NOMO-1 treated with DMSO at 0.1 percent for 48 hours (cell line): ENCODE measurements around the gene MGAT4B.

Experiments used
- DNase-seq: peaks from one replicate; lab custom pipeline; 2025; ENCODE audit not compliant: unreplicated experiment; lab: John Stamatoyannopoulos, UW

The MGAT4B gene

DNA sequence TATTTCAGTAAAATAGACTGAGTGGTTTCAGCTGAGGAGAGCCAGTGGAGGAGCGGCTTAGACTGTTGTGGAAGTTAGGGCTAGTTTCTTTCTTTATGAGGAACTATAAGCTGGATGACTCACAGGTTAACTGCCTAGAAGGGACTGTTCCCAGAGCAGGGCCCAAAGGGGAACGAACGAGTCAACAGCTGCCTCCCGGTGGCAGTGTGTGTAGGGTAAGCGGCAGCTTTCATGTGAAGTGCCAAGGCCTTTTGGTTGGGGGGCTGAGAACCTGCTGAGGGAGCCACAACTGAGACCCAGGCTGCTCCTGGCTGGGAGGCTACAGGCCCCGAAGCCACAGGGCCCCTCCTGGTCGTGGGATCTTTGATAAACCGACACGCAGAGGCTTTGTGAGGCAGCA, 21.0 kb upstream of the MGAT4B start:
- DNase-seq, result peak; percentile 97

DNA sequence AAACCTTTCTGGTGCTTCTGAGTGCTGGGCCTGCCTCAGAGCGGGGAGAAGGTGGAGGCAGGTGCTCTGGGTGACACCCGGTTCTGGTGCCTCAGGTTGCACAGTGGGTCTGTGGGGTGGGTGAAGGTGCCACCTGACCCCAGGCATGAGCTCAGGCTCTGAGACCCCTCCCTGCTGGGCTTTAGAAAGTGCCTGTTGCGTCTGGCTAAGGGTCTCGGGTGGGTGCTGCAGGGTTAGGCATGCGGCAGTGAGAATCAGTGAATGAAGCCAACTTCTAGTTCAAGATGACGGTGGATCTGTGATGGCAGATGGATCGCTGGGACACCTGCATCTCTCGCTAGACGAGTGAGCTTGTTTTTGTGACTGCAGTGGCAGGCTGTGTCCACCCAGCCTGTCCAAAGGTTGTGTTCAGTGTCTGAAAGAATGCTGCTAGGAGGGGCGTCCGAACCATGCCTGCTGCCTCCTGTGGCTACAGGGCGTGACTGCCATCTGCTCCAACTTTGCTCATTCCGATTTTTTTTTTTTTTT, 19.1 kb upstream of the MGAT4B start:
- DNase-seq, result no peak

DNA sequence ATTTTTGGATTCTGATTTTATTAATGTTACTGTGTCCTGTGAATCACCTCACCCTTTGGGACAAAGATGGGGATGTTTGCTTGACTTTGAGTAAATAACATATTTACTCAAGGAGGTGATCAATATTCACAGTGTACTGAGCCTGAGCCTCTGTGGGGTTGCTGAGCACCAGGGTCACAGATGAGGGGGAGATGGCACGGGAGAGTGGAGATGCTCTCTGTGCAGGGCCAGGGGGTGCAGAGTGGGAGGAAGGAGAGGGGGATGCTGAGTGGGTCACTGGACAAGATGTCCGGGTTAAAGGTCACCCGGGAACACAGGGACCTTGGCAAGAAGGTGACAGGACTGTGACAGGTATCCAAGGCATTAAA, 18.1 kb upstream of the MGAT4B start:
- no peak for DNase-seq

DNA sequence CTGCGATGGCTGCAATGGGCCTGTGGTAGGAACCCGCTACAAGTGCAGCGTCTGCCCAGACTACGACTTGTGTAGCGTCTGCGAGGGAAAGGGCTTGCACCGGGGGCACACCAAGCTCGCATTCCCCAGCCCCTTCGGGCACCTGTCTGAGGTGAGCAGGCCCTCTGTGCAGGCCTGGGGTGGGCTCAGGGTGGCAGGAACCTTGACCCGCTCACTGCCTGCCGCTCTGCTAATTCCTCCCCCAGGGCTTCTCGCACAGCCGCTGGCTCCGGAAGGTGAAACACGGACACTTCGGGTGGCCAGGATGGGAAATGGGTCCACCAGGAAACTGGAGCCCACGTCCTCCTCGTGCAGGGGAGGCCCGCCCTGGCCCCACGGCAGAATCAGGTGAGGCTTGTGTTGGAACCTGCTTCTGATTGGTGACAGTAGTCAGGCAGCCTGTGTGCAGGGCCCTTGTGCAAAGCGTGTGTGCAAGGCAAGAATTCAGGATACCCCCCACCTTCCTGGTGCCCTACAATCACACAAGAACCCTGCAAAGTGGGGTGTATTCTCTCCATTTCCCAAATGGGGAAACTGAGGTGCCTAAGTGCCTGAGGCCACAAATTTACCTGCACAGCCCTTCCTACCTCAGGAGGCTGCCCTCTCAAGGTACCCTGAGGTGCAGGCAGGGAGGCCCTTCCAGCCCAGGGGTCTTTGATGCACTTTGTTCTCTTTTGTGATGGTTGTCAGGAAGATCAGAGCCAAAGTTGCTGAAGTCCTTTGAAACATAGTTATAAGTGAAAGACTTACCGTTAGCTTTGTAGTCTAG, 17.5 kb upstream of the MGAT4B start:
- no peak for DNase-seq

DNA sequence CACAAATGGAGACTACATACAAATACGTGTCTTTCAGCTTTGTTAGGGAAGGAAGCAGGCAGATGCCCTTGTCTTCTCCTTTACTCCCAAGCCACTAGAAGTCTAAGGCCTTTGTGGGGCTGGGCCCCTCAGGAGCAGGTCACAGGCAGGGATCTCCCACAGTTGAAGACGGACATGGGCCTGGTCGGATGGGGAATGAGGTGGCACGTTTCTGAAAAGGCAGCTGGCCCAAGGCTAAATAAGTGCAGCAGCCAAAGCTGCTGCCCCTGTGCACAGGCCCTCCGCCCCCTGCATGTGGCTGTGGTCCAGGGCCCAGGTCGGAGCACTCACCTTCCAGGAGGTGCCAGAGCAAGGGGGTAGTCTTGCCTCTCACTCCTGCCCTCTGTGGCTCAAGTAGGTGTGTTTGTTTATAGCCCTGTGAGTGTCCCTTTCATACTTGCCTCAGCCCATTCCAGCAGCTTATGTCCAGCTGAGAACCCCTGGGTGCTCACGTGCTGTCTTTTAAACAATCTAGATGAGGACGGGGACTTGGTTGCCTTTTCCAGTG, 15.9 kb upstream of the MGAT4B start:
- DNase-seq, result no peak

DNA sequence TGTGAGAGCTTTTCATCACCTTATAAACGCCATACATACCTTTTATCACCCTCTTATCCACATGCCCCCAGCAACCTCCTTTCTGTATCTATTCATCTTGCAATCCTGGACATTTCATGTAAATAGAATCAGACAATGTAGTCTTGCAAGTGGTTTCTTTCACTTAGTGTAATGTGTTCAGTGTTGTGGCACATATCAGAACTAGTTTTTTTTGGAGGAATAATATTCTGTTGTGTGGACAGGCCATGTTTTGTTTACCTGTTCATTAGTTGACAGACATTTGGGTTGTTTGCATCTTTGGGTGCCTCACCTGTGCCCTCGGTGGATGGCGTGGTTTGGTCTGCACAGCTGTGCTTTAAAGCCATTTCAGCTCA, 15.4 kb upstream of the MGAT4B start:
- no peak for DNase-seq

DNA sequence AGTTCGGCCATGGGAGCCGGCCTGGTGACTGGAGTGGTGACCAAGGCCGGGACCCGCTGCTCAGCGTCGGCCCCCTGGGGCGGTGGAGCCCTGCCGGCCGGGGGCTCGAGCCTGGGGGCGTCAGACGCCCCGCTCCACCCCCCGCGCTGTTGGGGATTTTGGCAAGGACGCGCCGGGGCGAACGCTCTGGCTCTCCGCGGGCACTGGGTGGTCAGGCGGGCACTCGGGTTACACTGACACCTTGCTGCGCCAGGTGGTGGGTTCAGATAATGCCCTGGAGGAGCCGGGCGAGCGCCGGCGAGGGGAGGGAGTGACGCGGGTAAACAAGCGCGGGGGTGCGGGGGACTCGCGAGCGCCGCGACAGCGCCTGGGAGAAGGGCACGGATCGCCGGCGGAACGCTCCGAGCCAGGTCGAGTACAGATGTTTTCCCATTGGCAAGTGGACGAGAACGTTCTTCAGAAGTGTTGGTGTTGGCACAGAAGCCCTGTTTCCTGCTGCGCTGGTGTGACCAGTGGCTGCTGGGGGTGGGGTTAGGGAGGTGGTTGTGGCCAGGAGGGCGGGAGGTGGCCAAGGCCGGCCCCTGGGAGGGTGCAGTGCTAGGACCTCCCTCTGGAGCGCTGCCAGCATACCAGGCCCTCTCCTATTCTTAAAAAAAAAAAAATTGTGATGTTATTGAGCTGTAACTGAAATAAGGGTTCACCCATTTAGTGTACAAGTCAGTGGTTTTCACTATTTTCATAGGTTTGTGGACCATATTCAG, 14.8 kb upstream of the MGAT4B start:
- peak; percentile 84 for DNase-seq

DNA sequence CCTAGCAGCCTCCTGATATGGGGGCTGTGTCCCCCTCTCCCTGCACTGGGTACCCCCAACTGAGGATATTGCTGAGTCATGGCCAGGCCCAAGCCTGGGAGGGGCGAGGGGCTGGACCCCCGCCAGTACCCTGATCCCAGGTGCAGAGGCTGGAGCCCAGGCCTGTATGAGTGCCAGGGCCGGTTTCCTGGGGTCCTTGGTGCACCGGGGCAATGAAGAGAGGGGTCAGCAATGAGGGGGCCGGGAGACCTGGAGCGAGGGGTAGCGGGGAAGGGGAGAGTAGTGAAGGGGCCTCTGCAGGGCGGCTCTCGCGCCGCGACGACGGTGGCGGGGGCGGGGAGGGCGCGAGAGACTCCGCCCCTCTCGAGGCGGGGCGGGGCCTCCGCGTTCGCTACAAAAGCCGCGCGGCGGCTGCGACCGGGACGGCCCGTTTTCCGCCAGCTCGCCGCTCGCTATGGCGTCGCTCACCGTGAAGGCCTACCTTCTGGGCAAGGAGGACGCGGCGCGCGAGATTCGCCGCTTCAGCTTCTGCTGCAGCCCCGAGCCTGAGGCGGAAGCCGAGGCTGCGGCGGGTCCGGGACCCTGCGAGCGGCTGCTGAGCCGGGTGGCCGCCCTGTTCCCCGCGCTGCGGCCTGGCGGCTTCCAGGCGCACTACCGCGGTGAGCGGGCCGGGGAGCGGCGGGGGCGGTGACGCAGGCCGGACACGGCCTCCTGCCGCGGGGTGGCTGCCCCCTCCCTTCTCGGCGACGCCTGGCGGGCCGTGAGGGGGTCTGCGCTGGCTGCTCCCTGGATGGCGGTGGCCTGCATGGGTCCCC, 14.0 kb upstream of the MGAT4B start, which contains the start of gene SQSTM1:
Gene SQSTM1, plus strand, starts transcription at position 423 of the 815 bp plus-strand sequence. Its CDS starts 32 bp downstream, at position 455.
- DNase-seq, result peak; percentile 62

DNA sequence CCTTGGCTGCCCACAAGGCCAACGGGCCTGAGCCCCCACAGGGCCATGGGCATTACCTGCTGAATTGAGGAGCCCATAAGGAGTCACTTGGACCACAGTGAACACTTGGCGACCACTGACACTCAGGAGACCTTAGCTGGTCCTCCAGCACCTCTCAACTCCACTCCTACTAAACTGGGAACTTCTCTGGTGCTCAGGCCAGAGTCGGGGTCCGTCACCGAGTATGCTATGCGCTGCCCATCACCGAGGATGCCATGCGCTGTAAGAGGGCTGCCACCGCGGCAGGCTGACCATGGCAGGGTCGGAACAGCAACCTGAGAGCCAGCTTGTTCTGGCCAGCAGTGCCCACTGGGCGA, 13.4 kb upstream of the MGAT4B start:
- no peak for DNase-seq

DNA sequence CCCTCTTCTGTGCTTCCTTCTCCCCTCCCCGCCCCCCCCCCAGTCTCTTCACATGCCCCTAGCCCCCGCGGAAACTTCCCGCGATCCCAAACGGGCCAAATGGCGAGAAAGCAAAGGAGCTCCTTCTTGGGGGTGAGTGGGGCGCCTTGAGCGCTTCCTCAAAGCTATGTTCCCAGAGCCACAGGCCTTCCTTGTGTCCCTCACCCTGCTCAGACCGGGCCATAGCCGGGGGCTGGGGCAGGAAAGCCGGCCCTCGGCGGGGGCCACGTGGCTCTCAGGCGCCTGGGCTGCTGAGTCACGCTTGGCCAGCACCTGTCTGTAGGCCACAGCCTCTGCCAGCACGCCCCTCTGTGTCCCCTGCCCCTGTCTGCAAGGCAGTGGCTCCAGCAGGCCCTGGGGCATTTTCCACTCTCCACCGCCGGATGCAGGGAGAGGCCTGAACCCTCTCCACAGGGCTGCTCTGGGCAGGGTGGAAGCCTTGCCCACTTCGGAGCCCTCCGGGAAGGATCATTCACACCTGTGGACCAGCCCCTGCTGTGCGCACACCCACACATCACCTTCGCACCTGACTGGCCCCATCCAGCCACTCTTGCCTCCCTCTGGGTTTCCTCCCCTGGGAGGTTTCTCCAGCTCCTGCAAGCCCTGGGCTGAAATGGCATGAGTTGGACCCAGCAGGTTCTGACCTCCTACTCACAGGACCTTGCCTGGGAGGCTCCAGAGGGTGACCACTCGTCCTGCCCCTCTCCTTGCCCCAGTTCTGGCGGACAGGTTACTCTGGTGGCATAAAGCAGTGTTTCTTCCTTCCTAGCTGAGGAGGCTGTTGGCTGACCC, 12.8 kb upstream of the MGAT4B start:
- peak; percentile 58 for DNase-seq

DNA sequence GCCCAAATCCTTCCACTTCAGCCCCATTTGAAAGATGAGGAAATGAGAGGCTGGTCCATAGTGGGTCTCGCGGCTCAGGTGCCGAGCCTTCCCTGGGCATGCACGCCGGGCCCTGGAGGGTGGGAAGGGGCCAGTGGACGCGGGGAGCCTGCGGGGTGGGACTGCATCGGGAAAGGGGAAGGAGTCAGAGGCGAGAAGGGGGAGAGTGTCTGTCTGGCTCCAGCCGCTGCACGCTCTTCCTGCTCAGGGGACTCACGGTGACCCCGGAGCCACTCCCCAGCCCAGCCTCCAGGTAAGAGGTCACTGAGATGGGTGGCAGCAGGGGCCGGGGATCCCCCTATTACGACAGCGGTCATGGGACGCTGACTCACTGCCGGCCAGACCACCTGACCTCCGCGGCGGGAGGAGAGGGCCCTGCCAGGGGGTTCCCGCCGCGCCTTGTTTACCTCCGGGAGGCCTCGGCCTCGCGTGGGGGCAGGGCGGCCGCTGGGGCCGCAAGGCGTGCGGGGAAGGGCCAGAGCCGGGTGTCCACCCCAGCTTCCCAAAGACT, 12.2 kb upstream of the MGAT4B start:
- peak; percentile 93 for DNase-seq

DNA sequence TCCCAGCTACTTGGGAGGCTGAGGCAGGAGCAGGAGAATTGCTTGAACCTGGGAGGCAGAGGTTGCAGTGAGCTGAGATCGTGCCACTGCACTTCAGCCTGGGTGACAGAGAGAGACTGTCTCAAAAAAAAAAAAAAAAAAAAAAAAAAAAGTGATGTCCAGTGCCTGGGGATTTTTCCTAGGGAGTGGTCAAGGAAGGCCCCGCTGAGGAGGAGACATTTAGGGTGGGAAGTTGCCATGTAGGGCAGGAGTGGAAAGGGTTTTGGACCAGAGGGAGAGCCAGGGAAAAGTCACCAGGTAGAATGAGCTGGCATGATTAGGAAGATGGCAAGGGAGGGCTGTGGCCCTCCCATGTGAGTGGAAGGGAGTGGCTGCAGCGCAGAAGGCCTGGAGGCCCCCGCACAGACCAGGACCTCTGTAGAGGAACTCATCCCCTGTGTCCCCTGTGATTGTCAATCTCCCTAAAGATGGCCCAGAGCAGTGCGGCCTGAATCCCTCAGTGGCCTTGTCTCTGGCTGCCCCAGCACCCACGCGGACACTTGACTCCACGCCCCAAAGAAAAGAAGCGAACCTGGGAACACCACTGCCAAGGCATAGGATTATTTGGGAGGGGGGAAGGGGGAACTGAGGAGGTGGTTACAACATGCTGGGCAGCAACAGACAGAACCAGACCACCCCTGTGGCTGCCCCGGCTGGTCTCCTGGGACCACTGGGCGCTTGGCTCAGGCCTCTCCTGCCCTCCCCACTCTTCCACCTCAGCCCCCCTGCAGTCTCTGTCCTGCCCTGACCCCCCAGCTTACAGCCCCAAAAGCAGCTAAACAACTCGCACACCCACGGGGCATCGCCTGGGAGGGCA, 11.5 kb upstream of the MGAT4B start:
- no peak for DNase-seq

DNA sequence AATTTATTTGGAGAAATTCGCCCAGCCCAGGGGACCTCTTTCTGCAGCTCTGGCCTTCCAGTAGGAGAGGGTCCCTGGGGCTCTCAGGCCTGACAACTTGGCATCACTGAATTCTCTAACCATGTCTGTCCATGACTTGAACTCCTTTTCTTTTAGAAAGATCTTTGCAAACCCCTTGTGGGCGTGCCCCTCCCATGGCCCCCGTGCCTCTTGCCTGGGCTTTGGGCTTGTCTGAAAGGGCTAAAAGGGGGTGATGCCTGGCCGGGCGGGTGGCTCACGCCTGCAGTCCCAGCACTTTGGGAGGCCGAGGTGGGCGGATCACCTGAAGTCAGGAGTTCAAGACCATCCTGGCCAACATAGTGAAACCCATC, 10.8 kb upstream of the MGAT4B start:
- no peak for DNase-seq

DNA sequence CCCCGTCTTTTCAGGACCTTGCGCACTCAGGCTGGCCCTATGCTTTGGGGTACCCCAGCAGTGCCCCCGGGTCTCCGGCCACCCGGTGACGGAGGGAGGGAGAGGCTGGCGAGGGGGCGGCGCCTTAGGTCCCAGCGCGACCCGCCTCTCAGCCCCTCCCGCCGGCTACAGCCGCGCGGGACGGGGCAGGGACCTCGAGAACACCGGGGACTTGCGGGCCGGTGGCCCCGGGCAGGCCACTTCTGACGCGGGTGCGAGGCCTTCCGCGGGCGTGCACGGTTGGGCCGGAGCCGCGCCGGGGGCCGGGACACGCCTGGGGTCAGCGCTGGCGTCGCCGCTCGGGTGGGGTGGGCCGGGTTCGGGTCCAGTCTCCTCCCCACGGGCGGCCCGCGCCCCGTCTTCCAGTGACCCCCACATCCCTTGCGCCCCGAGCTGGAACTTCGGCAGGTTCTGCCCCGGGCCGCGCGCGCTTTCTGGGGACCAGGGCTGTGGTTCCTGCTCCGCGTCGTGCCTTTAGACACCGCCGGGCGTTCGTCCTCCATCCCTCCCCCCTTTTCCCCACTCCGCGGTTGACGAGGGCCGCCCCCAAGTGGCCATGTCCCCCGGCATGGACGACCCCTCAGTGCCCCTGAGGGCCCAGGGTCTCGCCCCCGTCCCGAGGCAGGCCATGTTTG, 10.3 kb upstream of the MGAT4B start:
- no peak for DNase-seq

DNA sequence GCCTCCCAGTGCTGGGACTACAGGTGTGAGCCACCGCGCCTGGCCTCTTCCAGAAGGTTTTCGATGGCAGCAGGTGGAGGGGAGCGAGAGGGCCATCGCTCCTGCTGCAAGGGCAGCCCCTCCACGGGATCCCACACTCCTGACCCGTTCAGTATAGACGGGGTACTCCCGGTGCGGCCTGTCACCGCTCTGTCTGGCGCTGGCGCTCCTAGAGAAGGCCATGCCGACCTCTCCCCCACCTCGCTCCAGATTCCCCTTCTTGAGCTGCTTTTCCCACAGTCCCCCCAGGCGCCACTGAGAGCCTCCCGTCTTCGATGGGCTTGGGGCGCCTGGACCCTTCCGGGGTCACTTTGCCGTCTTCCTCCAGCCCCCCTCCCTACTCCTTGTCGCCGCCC, 9.7 kb upstream of the MGAT4B start:
- DNase-seq, result no peak

DNA sequence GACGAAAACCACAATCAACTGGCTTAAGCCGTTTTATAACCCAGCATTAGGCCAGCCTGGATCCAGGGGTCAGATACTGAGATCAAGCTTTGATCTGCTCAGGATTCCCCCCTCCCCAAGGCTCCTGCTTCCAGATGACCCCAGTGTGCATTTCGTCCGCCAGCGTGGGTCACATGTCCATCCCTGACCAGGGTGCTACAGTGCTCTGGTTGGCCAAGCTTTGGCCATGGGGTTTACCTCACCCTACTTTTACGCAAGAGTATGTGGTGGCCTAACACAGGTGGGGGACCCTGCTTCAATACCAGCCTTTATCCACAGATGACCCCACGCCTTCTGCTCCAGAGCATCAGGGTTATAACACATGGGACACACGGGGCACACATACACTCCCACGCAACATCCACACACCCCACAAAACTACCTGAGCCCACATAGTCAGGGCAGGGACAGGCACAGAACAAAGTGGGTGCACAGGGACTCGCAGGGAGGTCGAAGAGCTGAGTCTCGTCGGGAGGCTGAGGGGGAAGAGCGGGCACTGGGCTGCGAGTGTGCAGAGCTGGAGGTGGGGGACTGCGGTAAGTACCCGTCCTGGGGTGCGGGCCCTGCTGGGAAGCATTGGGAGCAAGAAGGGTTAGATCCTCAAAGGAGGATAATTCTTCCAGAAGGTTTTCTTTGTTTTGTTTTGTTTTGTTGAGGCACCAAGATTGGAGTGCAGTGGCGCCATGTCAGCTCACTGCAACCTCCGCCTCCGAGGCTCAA, 9.0 kb upstream of the MGAT4B start:
- no peak for DNase-seq

DNA sequence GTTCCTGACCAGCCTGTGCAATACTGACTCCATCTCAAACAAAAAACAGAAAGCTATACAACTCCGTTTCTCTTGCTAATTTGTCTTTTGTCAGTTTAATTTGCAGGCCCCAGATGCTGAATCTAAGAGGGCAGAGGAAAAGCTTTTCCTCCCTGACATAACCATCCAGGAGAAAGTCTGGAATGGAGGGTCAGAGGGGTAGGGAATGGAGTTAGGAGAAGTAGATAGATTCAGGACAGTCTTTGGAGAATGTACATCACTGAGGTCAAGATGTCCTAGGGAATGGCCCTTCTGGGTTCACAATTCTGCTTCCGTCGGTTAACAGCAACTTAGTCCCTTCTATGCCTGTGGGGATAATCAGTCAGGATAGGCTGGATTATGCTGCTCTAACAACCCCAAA, 7.4 kb upstream of the MGAT4B start:
- DNase-seq, result no peak
